Kidney epithelial cell (primary cell): ENCODE measurements around the gene CABCOCO1. TPM values are rescaled to one million over a fixed set of nuclear protein-coding genes. Genes with fewer than 3 reads are reported as not detected.

Experiments used
- DNase-seq: peaks from one replicate; pipeline ENCODE4 v3.0.0-alpha.2; 2010; ENCODE audit warnings: low read depth
- H3K27me3 ChIP-seq: 2 replicates; pipeline ENCODE4 v1.6.0; 2011; ENCODE audit warnings: low read length; ENCODE audit not compliant: control insufficient read depth, insufficient read depth
- H3K36me3 ChIP-seq: 2 replicates; pipeline ENCODE4 v1.5.1; 2011; ENCODE audit warnings: low read length; ENCODE audit not compliant: control insufficient read depth, insufficient read depth
- H3K4me3 ChIP-seq: 2 replicates; pipeline ENCODE4 v1.5.1; 2011; ENCODE audit warnings: low read depth, mild to moderate bottlenecking, control low read depth, low read length
- total RNA-seq: library from RNA; depleted of rRNA; stranded (reverse); fragments of >200 nt; gene quantifications from 2 replicates; pipeline ENCODE4 v1.2.3, GENCODE V29; 2015
- TF ChIP-seq, protein P1 (sequence below): IDR thresholded peaks from 2 replicates; pipeline ENCODE4 v1.5.1; 2011; ENCODE audit warnings: mild to moderate bottlenecking, moderate library complexity, low read length, control low read depth, inconsistent platforms; ENCODE audit not compliant: insufficient read depth, poor library complexity, severe bottlenecking

CABCOCO1 gene
- total RNA-seq, 1 donor from 2014 or later = 0.33 TPM

- no peak for DNase-seq
- TF ChIP-seq, protein P1, sequence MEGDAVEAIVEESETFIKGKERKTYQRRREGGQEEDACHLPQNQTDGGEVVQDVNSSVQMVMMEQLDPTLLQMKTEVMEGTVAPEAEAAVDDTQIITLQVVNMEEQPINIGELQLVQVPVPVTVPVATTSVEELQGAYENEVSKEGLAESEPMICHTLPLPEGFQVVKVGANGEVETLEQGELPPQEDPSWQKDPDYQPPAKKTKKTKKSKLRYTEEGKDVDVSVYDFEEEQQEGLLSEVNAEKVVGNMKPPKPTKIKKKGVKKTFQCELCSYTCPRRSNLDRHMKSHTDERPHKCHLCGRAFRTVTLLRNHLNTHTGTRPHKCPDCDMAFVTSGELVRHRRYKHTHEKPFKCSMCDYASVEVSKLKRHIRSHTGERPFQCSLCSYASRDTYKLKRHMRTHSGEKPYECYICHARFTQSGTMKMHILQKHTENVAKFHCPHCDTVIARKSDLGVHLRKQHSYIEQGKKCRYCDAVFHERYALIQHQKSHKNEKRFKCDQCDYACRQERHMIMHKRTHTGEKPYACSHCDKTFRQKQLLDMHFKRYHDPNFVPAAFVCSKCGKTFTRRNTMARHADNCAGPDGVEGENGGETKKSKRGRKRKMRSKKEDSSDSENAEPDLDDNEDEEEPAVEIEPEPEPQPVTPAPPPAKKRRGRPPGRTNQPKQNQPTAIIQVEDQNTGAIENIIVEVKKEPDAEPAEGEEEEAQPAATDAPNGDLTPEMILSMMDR = no peak
- no peaks in the 10 kb centered on the region for H3K36me3 ChIP-seq
- no peaks in the 10 kb centered on the region for H3K27me3 ChIP-seq
- no peak overlapping the region for H3K4me3 ChIP-seq
Measured at GRCh38 chr10:61618388-61618961, 44.3 kb upstream of the CABCOCO1 start.

DNA sequence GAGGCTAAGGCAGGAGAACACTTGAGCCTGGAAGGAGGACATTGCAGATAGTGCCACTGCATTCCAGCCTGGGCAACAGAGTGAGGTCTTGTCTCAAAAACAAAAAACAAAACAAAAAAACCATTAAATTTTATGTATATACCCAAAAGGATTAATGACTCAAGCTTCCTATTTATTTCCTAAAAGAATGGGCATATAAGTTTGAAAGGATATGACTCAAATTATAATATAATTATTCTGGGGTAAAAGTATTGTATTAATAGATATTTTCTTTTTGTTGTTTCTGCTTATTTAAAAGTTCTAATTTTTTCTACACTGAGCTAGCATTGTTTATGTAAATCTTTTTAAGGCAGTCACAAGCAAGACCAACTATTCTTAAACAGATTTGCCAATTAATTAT lies 42.2 kb upstream of the CABCOCO1 start:
- H3K4me3 ChIP-seq = no peak overlapping the region
- no peaks in the 10 kb centered on the region for H3K36me3 ChIP-seq
- TF ChIP-seq, protein P1 = no peak
- H3K27me3 ChIP-seq = no peaks in the 10 kb centered on the region
- DNase-seq = no peak

DNA sequence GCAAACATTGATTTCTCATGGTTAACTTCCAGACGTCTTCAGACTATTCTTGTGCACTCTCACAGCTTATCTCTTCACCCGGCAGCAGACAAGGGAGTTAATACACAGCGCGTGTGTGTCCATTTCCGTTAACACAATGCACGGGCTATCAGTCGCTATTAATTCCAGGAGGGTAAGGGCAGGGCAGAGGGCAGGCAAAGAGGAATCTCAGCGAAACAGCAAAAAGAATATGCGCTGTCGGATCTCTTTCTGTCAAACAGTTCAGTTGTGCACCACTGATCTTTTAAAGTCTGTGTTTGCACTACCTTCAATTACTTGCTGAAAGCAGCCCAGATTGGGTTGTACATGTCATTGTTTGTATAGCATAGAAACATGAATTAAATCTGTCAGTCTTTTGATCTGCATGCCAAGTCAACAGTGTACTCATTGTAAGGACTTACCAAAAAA lies 41.1 kb upstream of the CABCOCO1 start:
- no peak for DNase-seq
- H3K27me3 ChIP-seq = no peaks in the 10 kb centered on the region
- TF ChIP-seq, protein P1 = no peak
- no peak overlapping the region for H3K4me3 ChIP-seq
- H3K36me3 ChIP-seq = no peaks in the 10 kb centered on the region

DNA sequence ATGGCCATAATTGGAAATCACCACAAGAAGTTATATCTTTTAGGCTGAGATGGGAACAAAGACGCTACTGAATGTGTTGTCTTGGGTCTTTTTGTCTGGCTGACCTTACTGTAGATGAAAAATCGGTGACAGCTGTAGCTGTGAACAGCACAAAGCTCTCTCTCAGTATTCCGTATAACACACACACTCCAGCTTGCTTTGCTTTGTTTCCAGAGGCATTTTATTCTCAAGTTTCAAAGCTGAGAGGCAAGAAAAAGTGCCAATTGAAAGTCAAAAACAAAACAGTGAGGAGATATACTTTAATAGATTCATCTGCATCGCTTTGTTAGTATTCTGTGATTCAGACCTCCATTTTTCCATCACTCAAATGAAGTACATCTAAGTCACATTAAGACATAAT lies 39.6 kb upstream of the CABCOCO1 start:
- no peak for DNase-seq
- TF ChIP-seq, protein P1 = no peak
- H3K4me3 ChIP-seq = no peak overlapping the region
- H3K27me3 ChIP-seq = no peaks in the 10 kb centered on the region
- H3K36me3 ChIP-seq = no peaks in the 10 kb centered on the region

DNA sequence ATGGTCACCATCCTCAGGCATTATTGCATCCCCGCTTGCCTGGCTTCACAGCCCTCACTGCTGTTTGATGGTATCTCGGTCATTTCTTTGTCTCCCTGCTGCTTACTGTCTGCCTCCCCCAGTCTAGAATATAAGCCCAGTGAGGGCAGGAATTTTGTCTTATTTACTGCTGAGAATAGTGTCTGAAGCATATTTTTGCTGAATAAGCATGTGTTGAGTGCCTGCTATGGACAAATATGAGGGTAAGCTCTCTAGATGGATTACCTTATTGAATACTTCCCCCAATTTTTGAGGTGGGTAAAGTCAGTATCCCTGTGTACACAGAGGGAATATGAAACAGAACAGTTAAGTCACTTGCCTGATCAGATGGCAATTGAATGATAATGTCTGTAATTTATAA lies 36.5 kb upstream of the CABCOCO1 start:
- no peak for DNase-seq
- Histone ChIP-seq H3K36me3 (no peaks in the 10 kb centered on the region), H3K27me3 (no peaks in the 10 kb centered on the region), H3K4me3 (no peak overlapping the region)
- TF ChIP-seq, protein P1 = no peak

DNA sequence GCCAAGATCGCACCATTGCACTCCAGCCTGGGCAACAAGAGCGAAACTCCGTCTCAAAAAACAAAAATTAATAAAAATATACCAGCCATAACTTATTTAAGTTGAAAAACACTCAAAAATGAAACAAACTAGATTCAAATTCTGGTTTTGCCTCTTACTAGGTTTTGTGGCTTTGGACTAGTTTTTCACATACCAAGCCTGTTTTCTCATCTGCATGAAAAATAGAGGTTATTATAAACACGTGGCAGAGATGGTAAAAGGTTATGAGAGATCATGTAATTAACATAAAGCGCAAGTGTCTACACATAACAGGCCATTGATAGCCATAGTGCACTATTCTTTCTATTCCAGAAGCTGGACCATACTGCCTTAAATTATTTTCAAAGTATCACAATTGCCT lies 35.5 kb upstream of the CABCOCO1 start:
- H3K36me3 ChIP-seq = no peaks in the 10 kb centered on the region
- no peak for DNase-seq
- no peak overlapping the region for H3K4me3 ChIP-seq
- H3K27me3 ChIP-seq = no peaks in the 10 kb centered on the region
- TF ChIP-seq, protein P1 = no peak
